Fibroblast of villous mesenchyme (primary cell): ENCODE results near the gene USP9X. TPM values are rescaled to one million over a fixed set of nuclear protein-coding genes. Genes with fewer than 3 reads are reported as not detected.
A peak's percentile ranks its signal among the peaks of the same experiment; 100 is the strongest.

Experiments used
- DNase-seq: peaks from one replicate; pipeline ENCODE4 v3.0.0-alpha.2; 2010; ENCODE audit warnings: low read depth
- H3K4me3 ChIP-seq: 2 replicates; pipeline ENCODE4 v1.5.1; 2011; ENCODE audit warnings: low read depth, mild to moderate bottlenecking, low read length
- total RNA-seq: library from RNA; depleted of rRNA; stranded (reverse); fragments of >200 nt; gene quantifications from 2 replicates; pipeline ENCODE4 v1.2.3, GENCODE V29; 2012
- TF ChIP-seq, protein P1 (sequence below): IDR thresholded peaks from 2 replicates; pipeline ENCODE4 v1.5.1; 2012; ENCODE audit warnings: low read depth, mild to moderate bottlenecking, low read length; ENCODE audit not compliant: insufficient read depth

The USP9X gene
- total RNA-seq, 1 donor = 180 TPM

DNA sequence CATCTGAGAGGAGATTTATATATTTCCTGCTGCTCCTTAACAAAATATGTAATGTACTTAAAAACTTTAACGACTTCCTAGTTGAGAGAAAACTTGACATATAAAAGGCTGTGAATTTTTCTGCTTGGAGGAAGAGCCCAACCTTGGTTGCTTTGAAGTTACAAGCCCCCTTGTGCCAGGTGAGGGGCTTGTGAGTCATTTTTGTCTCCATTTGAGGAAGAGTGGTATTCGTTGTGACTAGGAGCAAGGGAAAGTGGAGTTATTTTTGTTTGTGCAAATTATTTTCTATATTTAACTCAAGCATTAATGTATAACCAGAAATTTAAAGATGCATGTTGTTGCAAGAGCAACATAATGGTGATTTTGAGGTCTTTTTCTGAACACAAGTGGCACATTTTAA, 149.7 kb downstream of the USP9X start:
- no peak for DNase-seq
- TF ChIP-seq, protein P1, sequence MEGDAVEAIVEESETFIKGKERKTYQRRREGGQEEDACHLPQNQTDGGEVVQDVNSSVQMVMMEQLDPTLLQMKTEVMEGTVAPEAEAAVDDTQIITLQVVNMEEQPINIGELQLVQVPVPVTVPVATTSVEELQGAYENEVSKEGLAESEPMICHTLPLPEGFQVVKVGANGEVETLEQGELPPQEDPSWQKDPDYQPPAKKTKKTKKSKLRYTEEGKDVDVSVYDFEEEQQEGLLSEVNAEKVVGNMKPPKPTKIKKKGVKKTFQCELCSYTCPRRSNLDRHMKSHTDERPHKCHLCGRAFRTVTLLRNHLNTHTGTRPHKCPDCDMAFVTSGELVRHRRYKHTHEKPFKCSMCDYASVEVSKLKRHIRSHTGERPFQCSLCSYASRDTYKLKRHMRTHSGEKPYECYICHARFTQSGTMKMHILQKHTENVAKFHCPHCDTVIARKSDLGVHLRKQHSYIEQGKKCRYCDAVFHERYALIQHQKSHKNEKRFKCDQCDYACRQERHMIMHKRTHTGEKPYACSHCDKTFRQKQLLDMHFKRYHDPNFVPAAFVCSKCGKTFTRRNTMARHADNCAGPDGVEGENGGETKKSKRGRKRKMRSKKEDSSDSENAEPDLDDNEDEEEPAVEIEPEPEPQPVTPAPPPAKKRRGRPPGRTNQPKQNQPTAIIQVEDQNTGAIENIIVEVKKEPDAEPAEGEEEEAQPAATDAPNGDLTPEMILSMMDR = no peak
- no peak overlapping the region for H3K4me3 ChIP-seq

DNA sequence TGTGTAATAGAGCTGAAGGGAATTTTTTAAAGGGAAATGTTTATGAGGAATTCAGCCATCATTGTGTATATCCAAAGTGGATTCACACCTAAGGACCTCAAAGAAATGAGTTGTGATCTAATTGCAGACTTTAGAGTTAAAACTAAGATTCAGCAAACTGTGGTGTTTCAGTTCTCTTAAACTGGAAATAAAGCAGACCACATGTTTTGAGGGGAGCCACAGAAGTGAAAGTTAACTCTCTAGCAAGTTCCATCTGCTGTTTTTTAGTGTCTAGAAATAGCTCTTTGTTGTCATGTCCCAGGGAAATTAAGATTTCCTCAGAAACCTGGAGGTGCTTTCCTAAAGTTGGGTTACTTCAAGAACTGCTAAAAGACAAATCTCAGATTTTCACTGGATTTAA, 151.4 kb downstream of the USP9X start:
- TF ChIP-seq, protein P1 = no peak
- peak; percentile 37 for DNase-seq
- H3K4me3 ChIP-seq = no peak overlapping the region

DNA sequence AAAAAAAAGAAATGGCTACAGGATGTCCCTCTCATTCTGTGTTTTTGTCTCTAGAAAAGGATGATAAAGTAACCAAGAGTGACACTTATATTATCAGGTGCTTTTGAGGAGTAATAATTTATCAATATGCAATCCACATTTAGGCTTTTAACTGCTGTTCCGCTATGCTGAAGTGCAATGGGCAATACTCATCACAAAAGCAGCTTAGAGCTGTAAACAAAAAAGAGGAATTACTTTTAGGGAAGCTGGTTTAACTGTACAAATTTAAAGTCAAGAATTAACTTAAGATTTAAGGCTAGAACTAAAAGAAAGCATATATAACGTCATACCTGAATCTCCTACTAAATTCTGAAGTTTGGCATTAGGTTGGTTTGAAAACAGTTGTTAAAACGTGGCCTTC, 155.3 kb downstream of the USP9X start:
- no peak overlapping the region for H3K4me3 ChIP-seq
- TF ChIP-seq, protein P1 = no peak
- no peak for DNase-seq

DNA sequence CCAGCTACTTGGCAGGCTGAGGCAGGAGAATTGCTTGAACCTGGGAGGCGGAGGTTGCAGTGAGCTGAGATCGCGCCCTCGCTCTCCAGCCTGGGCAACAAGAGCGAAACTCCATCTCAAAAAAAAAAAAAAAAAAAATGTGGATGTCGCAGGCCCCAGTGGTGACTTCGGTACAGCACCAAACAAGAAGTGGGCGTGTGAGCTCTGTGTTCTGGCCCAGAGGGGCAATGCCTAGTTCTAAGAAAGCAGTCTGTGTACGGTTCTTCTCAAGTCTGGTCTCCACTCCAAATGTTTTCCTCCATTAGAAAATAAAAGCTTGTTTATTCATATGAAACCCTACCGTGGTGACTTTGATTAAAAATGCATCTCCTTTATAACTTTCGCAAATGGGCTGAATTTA, 156.7 kb downstream of the USP9X start:
- H3K4me3 ChIP-seq = no peak overlapping the region
- TF ChIP-seq, protein P1 = no peak
- no peak for DNase-seq

DNA sequence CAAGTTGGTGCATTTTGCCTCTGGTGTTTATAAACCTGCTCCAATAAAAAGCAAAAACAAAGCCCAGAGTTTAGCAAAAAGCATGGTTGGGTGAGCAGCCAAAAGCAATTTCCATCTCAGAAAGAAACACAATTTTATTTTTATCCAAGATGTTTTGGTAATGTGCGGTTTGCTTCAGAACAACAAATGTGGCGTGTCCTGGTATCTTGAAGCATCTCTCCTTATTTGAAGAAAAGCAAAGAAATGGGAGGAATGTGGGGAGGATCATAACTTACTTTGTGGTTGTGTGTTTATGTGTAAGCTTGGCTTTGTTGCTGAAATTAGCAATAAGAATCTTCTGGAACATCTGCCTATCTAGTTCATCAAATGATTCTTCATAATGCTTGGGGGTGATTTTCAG, 160.4 kb downstream of the USP9X start:
- TF ChIP-seq, protein P1 = no peak
- H3K4me3 ChIP-seq = no peak overlapping the region
- peak; percentile 93 for DNase-seq

DNA sequence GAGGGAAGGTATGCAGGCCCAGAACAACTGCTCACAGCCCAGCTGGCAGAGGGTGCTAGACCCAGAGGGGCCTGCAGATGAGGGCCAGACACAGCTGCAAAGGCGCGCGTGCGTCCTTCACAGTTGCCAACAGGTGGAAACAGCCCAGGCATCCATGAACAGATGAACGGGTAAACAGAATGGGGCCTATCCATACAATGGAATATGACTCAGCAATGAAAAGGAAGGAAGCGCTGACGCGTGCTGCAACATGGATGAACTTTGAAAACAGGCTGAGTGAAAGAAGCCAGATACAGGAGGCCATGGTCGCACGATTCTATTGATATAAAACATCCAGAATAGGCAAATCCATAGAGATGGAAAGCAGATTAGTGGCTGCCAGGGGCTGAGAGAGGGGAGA, 165.6 kb downstream of the USP9X start:
- DNase-seq = no peak
- H3K4me3 ChIP-seq = no peak overlapping the region
- TF ChIP-seq, protein P1 = no peak

DNA sequence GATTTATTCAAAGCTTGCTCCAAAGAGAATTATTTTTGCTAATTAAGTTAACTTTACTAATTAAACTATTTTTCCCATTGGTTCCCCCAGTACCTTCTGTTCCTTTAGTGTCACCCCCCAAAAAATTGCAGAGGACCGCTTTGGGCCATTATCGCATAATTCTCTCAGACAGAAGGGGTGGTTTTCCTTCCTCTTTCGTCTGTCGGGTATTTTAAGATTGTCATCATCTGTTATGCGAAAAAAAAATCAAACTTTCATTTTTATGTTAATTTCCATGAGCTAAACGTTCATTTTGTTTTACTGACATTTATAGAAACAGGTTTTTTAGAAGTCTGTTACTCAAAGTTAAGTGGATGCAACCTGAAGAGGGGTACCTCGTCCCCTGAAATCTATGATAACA, 172.6 kb downstream of the USP9X start:
- TF ChIP-seq, protein P1 = no peak
- no peak for DNase-seq
- no peak overlapping the region for H3K4me3 ChIP-seq
